ENCODE results near the gene INHBB. TPM values are rescaled to one million over a fixed set of nuclear protein-coding genes. Genes with fewer than 3 reads are reported as not detected.

Gene INHBB
- polyA plus RNA-seq, 1 donor from 2014 or later: not detected

DNA sequence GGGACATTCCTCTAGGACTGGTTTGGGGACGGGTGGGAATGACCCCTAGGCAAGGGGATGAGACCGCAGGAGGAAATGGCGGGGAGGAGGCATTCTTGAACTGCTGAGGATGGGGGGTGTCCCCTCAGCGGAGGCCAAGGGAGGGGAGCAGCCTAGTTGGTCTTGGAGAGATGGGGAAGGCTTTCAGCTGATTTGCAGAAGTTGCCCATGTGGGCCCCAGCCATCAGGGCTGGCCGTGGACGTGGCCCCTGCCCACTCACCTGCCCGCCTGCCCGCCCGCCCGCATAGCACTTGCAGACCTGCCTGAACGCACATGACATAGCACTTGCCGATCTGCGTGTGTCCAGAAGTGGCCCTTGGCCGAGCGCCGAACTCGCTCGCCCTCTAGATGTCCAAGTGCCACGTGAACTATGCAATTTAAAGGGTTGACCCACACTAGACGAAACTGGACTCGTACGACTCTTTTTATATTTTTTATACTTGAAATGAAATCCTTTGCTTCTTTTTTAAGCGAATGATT lies 4.9 kb downstream of the INHBB start:
- Histone ChIP-seq H3K79me2 (replicated peaks; ENCODE audit: insufficient read depth, low read length) (no peaks in the 10 kb centered on the region), H3K27ac (ENCODE audit: low read length) (no peak overlapping the region), H3K36me3 (ENCODE audit: insufficient read depth, low read length) (no peaks in the 10 kb centered on the region), H3K27me3 (ENCODE audit: insufficient read depth, low read depth, low read length) (peaks cover 45% of the 10 kb centered on the region), H4K20me1 (ENCODE audit: insufficient read depth) (no peaks in the 10 kb centered on the region), H3K9me3 (ENCODE audit: low read length) (no peaks in the 10 kb centered on the region), H3F3A (ENCODE audit: insufficient read depth, low read length, poor library complexity, severe bottlenecking) (no peaks in the 10 kb centered on the region), H3K4me3 (ENCODE audit: low read length) (no peak overlapping the region), H2AFZ (ENCODE audit: low read depth, low read length) (no peak overlapping the region), H3K9me2 (ENCODE audit: insufficient read depth, low read length) (no peaks in the 10 kb centered on the region), H3K4me2 (ENCODE audit: low read length) (no peak overlapping the region), H3K9ac (ENCODE audit: low read length) (no peak overlapping the region)
- TF ChIP-seq POLR2AphosphoS5 (IDR thresholded peaks at IDR 0.05): no peak
- TF ChIP-seq SMC3 (conservative IDR thresholded peaks at IDR 0.05; ENCODE audit: poor library complexity): no peak
- no peak for TF ChIP-seq EZH2 (IDR thresholded peaks at IDR 0.05; ENCODE audit: borderline replicate concordance, insufficient read depth, low read length, poor library complexity, severe bottlenecking)
- TF ChIP-seq TAF1 (IDR thresholded peaks at IDR 0.05; ENCODE audit: low read depth): no peak
- no peak for TF ChIP-seq RAD21 (conservative IDR thresholded peaks at IDR 0.05)
- no peak for TF ChIP-seq EP300 (conservative IDR thresholded peaks at IDR 0.05; ENCODE audit: poor library complexity, severe bottlenecking)
- TF ChIP-seq, protein P1, sequence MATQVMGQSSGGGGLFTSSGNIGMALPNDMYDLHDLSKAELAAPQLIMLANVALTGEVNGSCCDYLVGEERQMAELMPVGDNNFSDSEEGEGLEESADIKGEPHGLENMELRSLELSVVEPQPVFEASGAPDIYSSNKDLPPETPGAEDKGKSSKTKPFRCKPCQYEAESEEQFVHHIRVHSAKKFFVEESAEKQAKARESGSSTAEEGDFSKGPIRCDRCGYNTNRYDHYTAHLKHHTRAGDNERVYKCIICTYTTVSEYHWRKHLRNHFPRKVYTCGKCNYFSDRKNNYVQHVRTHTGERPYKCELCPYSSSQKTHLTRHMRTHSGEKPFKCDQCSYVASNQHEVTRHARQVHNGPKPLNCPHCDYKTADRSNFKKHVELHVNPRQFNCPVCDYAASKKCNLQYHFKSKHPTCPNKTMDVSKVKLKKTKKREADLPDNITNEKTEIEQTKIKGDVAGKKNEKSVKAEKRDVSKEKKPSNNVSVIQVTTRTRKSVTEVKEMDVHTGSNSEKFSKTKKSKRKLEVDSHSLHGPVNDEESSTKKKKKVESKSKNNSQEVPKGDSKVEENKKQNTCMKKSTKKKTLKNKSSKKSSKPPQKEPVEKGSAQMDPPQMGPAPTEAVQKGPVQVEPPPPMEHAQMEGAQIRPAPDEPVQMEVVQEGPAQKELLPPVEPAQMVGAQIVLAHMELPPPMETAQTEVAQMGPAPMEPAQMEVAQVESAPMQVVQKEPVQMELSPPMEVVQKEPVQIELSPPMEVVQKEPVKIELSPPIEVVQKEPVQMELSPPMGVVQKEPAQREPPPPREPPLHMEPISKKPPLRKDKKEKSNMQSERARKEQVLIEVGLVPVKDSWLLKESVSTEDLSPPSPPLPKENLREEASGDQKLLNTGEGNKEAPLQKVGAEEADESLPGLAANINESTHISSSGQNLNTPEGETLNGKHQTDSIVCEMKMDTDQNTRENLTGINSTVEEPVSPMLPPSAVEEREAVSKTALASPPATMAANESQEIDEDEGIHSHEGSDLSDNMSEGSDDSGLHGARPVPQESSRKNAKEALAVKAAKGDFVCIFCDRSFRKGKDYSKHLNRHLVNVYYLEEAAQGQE (IDR thresholded peaks at IDR 0.05; ENCODE audit: borderline replicate concordance): no peak
- no peak for TF ChIP-seq MXI1 (conservative IDR thresholded peaks at IDR 0.05; ENCODE audit: poor library complexity, severe bottlenecking)
- TF ChIP-seq, protein P2, sequence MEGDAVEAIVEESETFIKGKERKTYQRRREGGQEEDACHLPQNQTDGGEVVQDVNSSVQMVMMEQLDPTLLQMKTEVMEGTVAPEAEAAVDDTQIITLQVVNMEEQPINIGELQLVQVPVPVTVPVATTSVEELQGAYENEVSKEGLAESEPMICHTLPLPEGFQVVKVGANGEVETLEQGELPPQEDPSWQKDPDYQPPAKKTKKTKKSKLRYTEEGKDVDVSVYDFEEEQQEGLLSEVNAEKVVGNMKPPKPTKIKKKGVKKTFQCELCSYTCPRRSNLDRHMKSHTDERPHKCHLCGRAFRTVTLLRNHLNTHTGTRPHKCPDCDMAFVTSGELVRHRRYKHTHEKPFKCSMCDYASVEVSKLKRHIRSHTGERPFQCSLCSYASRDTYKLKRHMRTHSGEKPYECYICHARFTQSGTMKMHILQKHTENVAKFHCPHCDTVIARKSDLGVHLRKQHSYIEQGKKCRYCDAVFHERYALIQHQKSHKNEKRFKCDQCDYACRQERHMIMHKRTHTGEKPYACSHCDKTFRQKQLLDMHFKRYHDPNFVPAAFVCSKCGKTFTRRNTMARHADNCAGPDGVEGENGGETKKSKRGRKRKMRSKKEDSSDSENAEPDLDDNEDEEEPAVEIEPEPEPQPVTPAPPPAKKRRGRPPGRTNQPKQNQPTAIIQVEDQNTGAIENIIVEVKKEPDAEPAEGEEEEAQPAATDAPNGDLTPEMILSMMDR (IDR thresholded peaks at IDR 0.05; ENCODE audit: poor library complexity, severe bottlenecking): no peak

DNA sequence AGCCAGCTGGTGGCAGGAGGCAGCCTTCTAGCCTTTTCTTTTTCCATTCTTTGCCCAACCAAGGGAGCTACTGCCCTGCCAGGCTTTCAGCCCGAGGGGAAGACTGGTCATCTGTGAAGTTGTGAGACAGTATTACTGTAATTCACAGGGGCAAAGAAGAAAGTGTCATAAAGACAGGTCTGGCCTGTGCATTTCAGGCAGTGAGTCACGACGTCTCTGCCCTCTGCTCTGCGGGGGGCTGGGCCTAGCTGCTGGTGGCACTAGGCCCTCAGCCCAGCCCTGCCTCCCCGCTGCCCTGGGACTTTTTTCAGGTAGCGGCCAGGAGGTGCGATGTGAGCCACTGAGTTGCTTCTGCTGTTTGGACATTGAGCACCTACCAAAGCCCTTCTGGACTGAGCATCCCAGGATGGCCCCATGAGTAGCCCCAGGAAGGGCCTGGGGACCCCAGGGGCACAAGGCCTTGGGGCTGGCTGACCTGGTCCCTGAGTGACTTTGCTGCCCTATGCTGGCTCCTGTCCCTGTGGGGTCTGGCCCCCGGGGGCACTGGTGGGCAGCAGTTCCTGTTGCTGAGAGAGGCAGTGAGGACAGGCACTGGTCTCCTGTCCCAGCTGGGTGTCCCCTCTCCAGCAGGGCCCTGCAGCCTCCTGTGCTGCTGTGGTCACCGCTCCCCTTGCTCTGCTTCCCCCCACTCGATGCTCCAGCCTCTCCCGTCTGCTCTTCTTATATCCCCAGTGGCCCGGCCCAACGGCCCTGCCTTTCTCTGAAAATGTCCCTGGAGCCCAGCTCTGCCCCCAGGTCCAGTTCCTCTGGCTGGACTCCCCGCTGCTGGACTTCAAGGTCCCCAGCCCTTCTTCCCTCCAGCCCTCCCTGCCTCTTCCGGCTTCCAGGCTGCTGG lies 7.0 kb downstream of the INHBB start:
- Histone ChIP-seq H3K9ac (ENCODE audit: low read length) (no peak overlapping the region), H3K27ac (ENCODE audit: low read length) (no peak overlapping the region), H3K9me3 (ENCODE audit: low read length) (no peaks in the 10 kb centered on the region), H3K9me2 (ENCODE audit: insufficient read depth, low read length) (no peaks in the 10 kb centered on the region), H3K36me3 (ENCODE audit: insufficient read depth, low read length) (no peaks in the 10 kb centered on the region), H3K79me2 (replicated peaks; ENCODE audit: insufficient read depth, low read length) (no peaks in the 10 kb centered on the region), H3K4me3 (ENCODE audit: low read length) (no peak overlapping the region), H3K27me3 (ENCODE audit: insufficient read depth, low read depth, low read length) (peaks cover 27% of the 10 kb centered on the region), H4K20me1 (ENCODE audit: insufficient read depth) (no peaks in the 10 kb centered on the region), H2AFZ (ENCODE audit: low read depth, low read length) (no peak overlapping the region), H3F3A (ENCODE audit: insufficient read depth, low read length, poor library complexity, severe bottlenecking) (no peaks in the 10 kb centered on the region), H3K4me2 (ENCODE audit: low read length) (no peak overlapping the region)
- no peak for TF ChIP-seq SMC3 (conservative IDR thresholded peaks at IDR 0.05; ENCODE audit: poor library complexity)
- TF ChIP-seq POLR2AphosphoS5 (IDR thresholded peaks at IDR 0.05): no peak
- no peak for TF ChIP-seq EP300 (conservative IDR thresholded peaks at IDR 0.05; ENCODE audit: poor library complexity, severe bottlenecking)
- TF ChIP-seq MXI1 (conservative IDR thresholded peaks at IDR 0.05; ENCODE audit: poor library complexity, severe bottlenecking): no peak
- TF ChIP-seq EZH2 (IDR thresholded peaks at IDR 0.05; ENCODE audit: borderline replicate concordance, insufficient read depth, low read length, poor library complexity, severe bottlenecking): no peak
- no peak for TF ChIP-seq TAF1 (IDR thresholded peaks at IDR 0.05; ENCODE audit: low read depth)
- TF ChIP-seq, protein P2 (IDR thresholded peaks at IDR 0.05; ENCODE audit: poor library complexity, severe bottlenecking): no peak
- TF ChIP-seq RAD21 (conservative IDR thresholded peaks at IDR 0.05): no peak
- TF ChIP-seq, protein P1 (IDR thresholded peaks at IDR 0.05; ENCODE audit: borderline replicate concordance): no peak

Data from neural cell (in vitro differentiated cells).